SK-N-SH (cell line): ENCODE results near the gene CALD1. TPM values are rescaled to one million over a fixed set of nuclear protein-coding genes. Genes with fewer than 3 reads are reported as not detected.

Source experiments
- CTCF ChIA-PET: fragments of 300-600, 350-600 bp; formaldehyde crosslinking; extraction: SDS; loops from one replicate; lab custom pipeline; 2021; lab: Yijun Ruan, JAX
- POLR2A ChIA-PET: fragments of 350-600 bp; sonication (Branson Sonifier 250); formaldehyde crosslinking; extraction: SDS; loops from one replicate; lab custom pipeline; 2020; ENCODE audit warnings: antibody characterized with exemption, inconsistent platforms; lab: Yijun Ruan, JAX
- DNase-seq: peaks from one replicate; pipeline ENCODE4 v3.0.0; 2012
- H2AFZ ChIP-seq: fragments of 200-600 bp; sonication (generic); 2 replicates; pipeline ENCODE4 v1.8.1; 2016; ENCODE audit warnings: antibody characterized with exemption, mild to moderate bottlenecking, low read depth
- H3F3A ChIP-seq: fragments of 200-600 bp; sonication (generic); replicated peaks from 2 replicates; pipeline ENCODE3; 2016; ENCODE audit warnings: antibody characterized with exemption, mild to moderate bottlenecking; ENCODE audit not compliant: insufficient read depth
- H3K27ac ChIP-seq, 2 experiments: fragments of 200-500 bp in 1 of 2; fragments of 200-600 bp in 1 of 2; sonication (Bioruptor generic) in 1 of 2; sonication (generic), shearing (Covaris generic) in 1 of 2; 2 replicates each; pipeline versions ENCODE4 v1.5.1 to v1.6.1; 2014 to 2016; ENCODE audit warnings: low read depth in 2 of 2, inconsistent platforms in 1 of 2, low read length in 1 of 2, mild to moderate bottlenecking in 1 of 2, mixed read lengths in 1 of 2
- H3K27me3 ChIP-seq: fragments of 200-600 bp; sonication (generic), shearing (Covaris generic); 2 replicates; pipeline ENCODE4 v1.6.1; 2016; ENCODE audit warnings: mixed run types; ENCODE audit not compliant: insufficient read depth
- H3K36me3 ChIP-seq, 2 experiments: fragments of 200-500 bp in 1 of 2; fragments of 200-600 bp in 1 of 2; sonication (Bioruptor generic) in 1 of 2; sonication (generic) in 1 of 2; replicated peaks in 1 of 2; 2 replicates each; pipeline versions ENCODE3 to v1.5.1; 2014 to 2016; ENCODE audit warnings: low read length in 1 of 2, mild to moderate bottlenecking in 1 of 2; ENCODE audit not compliant: insufficient read depth in 2 of 2, control insufficient read depth in 1 of 2
- H3K4me1 ChIP-seq, 2 experiments: fragments of 200-500 bp in 1 of 2; fragments of 200-600 bp in 1 of 2; sonication (Bioruptor generic) in 1 of 2; sonication (generic), shearing (Covaris generic) in 1 of 2; 2 replicates each; pipeline versions ENCODE4 v1.5.1 to v1.6.1; 2014 to 2016; ENCODE audit warnings: low read depth in 1 of 2, low read length in 1 of 2, mixed run types in 1 of 2; ENCODE audit not compliant: insufficient read depth in 2 of 2, control insufficient read depth in 1 of 2
- H3K4me2 ChIP-seq: fragments of 200-600 bp; sonication (generic), shearing (Covaris generic); 2 replicates; pipeline ENCODE4 v1.6.1; 2017; ENCODE audit warnings: mixed run types
- H3K4me3 ChIP-seq, 2 experiments: fragments of 200-500 bp in 1 of 2; fragments of 200-600 bp in 1 of 2; sonication (Bioruptor generic) in 1 of 2; sonication (generic), shearing (Covaris generic) in 1 of 2; 2 replicates each; pipeline versions ENCODE4 v1.5.1 to v1.8.1; 2014 to 2016; ENCODE audit warnings: low read depth in 2 of 2, inconsistent platforms in 1 of 2, low read length in 1 of 2, mild to moderate bottlenecking in 1 of 2, mixed read lengths in 1 of 2, moderate library complexity in 1 of 2
- H3K79me2 ChIP-seq: fragments of 200-600 bp; sonication (generic); 2 replicates; pipeline ENCODE4 v1.8.1; 2017; ENCODE audit warnings: mild to moderate bottlenecking; ENCODE audit not compliant: insufficient read depth
- H3K9ac ChIP-seq: fragments of 200-600 bp; sonication (generic); 2 replicates; pipeline ENCODE4 v1.6.1; 2017; ENCODE audit warnings: mixed run types
- H3K9me2 ChIP-seq: fragments of 200-600 bp; sonication (generic); 2 replicates; pipeline ENCODE4 v1.6.1; 2017; ENCODE audit warnings: mixed run types
- H3K9me3 ChIP-seq: fragments of 200-600 bp; sonication (generic); 2 replicates; pipeline ENCODE4 v1.6.1; 2017; ENCODE audit warnings: mixed run types, mild to moderate bottlenecking, moderate library complexity
- H4K20me1 ChIP-seq: fragments of 200-600 bp; sonication (generic); 2 replicates; pipeline ENCODE4 v1.6.1; 2017; ENCODE audit warnings: mild to moderate bottlenecking, mixed run types; ENCODE audit not compliant: insufficient read depth
- CHD2 ChIP-seq: fragments of 150-350 bp; IDR thresholded peaks from 2 replicates; pipeline ENCODE4 v1.6.1; 2018; ENCODE audit warnings: low read length; ENCODE audit not compliant: partially characterized antibody
- CTCF ChIP-seq: fragments of 200-600 bp; sonication (generic); IDR thresholded peaks from 2 replicates; pipeline ENCODE4 v1.6.1; 2017; ENCODE audit warnings: antibody characterized with exemption, mild to moderate bottlenecking, moderate library complexity
- EP300 ChIP-seq, 2 experiments: IDR thresholded peaks; 2 replicates each; pipeline versions ENCODE4 v1.4.0 to v1.6.1; 2012; ENCODE audit warnings: borderline replicate concordance in 1 of 2, low read depth in 1 of 2, low read length in 1 of 2
- FOSL2 ChIP-seq: IDR thresholded peaks from 2 replicates; pipeline ENCODE4 v1.4.0; 2012; ENCODE audit warnings: low read depth, mild to moderate bottlenecking, moderate library complexity, borderline replicate concordance
- FOXM1 ChIP-seq: IDR thresholded peaks from 2 replicates; pipeline ENCODE4 v1.4.0; 2012; ENCODE audit warnings: low read depth, mild to moderate bottlenecking
- JUND ChIP-seq: IDR thresholded peaks from 2 replicates; pipeline ENCODE4 v1.4.0; 2012
- MEF2A ChIP-seq: IDR thresholded peaks from 2 replicates; pipeline ENCODE4 v1.4.0; 2012; ENCODE audit warnings: low read depth, borderline replicate concordance
- NFIC ChIP-seq: IDR thresholded peaks from 2 replicates; pipeline ENCODE4 v1.4.0; 2012; ENCODE audit warnings: borderline replicate concordance
- NRF1 ChIP-seq: IDR thresholded peaks from 2 replicates; pipeline ENCODE4 v1.6.1; 2012; ENCODE audit warnings: low read depth, mild to moderate bottlenecking, low read length
- PBX3 ChIP-seq: IDR thresholded peaks from 2 replicates; pipeline ENCODE4; 2012
- POLR2AphosphoS5 ChIP-seq: IDR thresholded peaks from 2 replicates; pipeline ENCODE4 v1.6.1; 2012; ENCODE audit warnings: low read depth, low read length
- RCOR1 ChIP-seq: fragments of 150-350 bp; IDR thresholded peaks from 2 replicates; pipeline ENCODE4 v1.6.1; 2017; ENCODE audit warnings: antibody characterized with exemption, low read length
- REST ChIP-seq: IDR thresholded peaks from 2 replicates; pipeline ENCODE4 v1.6.1; 2012; ENCODE audit warnings: mild to moderate bottlenecking, low read depth, low read length, moderate library complexity
- RFX5 ChIP-seq: IDR thresholded peaks from 2 replicates; pipeline ENCODE4 v1.6.1; 2012; ENCODE audit warnings: mild to moderate bottlenecking, improper control_type of control experiment, low read length
- SIN3A ChIP-seq: IDR thresholded peaks from 2 replicates; pipeline ENCODE4 v1.6.1; 2012; ENCODE audit warnings: low read depth, mild to moderate bottlenecking, low read length, moderate library complexity, borderline replicate concordance
- SMC3 ChIP-seq: IDR thresholded peaks from 2 replicates; pipeline ENCODE4 v1.6.1; 2012; ENCODE audit warnings: low read depth, low read length, improper control_type of control experiment
- TAF1 ChIP-seq: IDR thresholded peaks from 2 replicates; pipeline ENCODE4 v1.6.1; 2012; ENCODE audit warnings: low read depth, mild to moderate bottlenecking, low read length, moderate library complexity, borderline replicate concordance
- TCF12 ChIP-seq: IDR thresholded peaks from 2 replicates; pipeline ENCODE4 v1.4.0; 2012
- TEAD4 ChIP-seq: IDR thresholded peaks from 2 replicates; pipeline ENCODE4 v1.4.0; 2012; ENCODE audit warnings: mild to moderate bottlenecking, borderline replicate concordance; ENCODE audit not compliant: insufficient read depth
- YY1 ChIP-seq: IDR thresholded peaks from 2 replicates; pipeline ENCODE4 v1.4.0; 2012; ENCODE audit warnings: low read depth, mild to moderate bottlenecking
- ZBTB33 ChIP-seq: IDR thresholded peaks from 2 replicates; pipeline ENCODE4 v1.4.0; 2012; ENCODE audit warnings: low read depth, borderline replicate concordance
- WGBS: methylation state at CpG from one replicate; pipeline ENCODE4 v1.1.6; 2017; ENCODE audit warnings: low lambda C conversion rate; 5-methylcytosine and 5-hydroxymethylcytosine counted together
- polyA plus RNA-seq, 3 experiments: library from polyadenylated mRNA; depleted of rRNA; stranded (reverse); fragments of >200 nt; gene quantifications; 2 replicates each; pipeline ENCODE4 v1.2.3, GENCODE V29; 2012
- TF ChIP-seq, protein P1 (sequence below): fragments of 150-350 bp; IDR thresholded peaks from 2 replicates; pipeline ENCODE4 v1.6.1; 2016; ENCODE audit warnings: mild to moderate bottlenecking, low read depth, low read length
- TF ChIP-seq, protein P2 (sequence below): IDR thresholded peaks from 2 replicates; pipeline ENCODE4 v1.4.0; 2012; ENCODE audit warnings: low read depth, borderline replicate concordance

The CALD1 gene
- polyA plus RNA-seq, 1 of the 3 experiments (the other 2 are of a cell fraction) = 299 TPM

GRCh38 chr7:134730411-134730829 lies 49.0 kb upstream of the CALD1 start:
- peak overlapping the region; percentile 67; the same call in 1 of the 2 replicates for H3K4me2 ChIP-seq
- CTCF ChIA-PET = interaction anchor here (1.3 kb wide), 1 partner anchor 223 kb away, joined by 4 read pairs; no protein-coding TSS in a partner anchor
- H2AFZ ChIP-seq = peak overlapping the region; percentile 73
- H3K27ac ChIP-seq = peak overlapping the region; percentile 86
- H3K36me3 ChIP-seq = peaks cover 0 to 2% of the 10 kb centered on the region in 2 experiments
- WGBS = 0% methylated on average over 1 of the region's 1 CpG
- no peak overlapping the region for H3K4me3 ChIP-seq
- H3K79me2 ChIP-seq = no peaks in the 10 kb centered on the region
- POLR2A ChIA-PET = no interaction called here
- peaks cover 2 to 18% of the 10 kb centered on the region in 2 experiments; a peak in 3 of 4 replicates for H3K4me1 ChIP-seq
- no peaks in the 10 kb centered on the region for H3K9me2 ChIP-seq
- no peaks in the 10 kb centered on the region for H4K20me1 ChIP-seq
- no peaks in the 10 kb centered on the region for H3K27me3 ChIP-seq
- H3K9ac ChIP-seq = peak overlapping the region; percentile 32; the same call in 1 of the 2 replicates
- no peaks in the 10 kb centered on the region for H3K9me3 ChIP-seq
- peaks cover 30% of the 10 kb centered on the region for H3F3A ChIP-seq
- DNase-seq = no peak
- TF ChIP-seq TEAD4 (peak; percentile 76; the same call in 1 of the 2 replicates), FOSL2 (peak; percentile 65; the same call in 1 of the 2 replicates), CTCF (peak; percentile 20; the same call in 1 of the 2 replicates), NFIC (peak; percentile 76; the same call in 1 of the 2 replicates), SIN3A (no peak), JUND (peak; percentile 91), PBX3 (peak; percentile 90), ZBTB33 (0 out of 2 replicates have a peak, but pooled peaks have one; percentile 39), YY1 (peak; percentile 51; the same call in 1 of the 2 replicates), REST (peak; percentile 37; the same call in 1 of the 2 replicates), SMC3 (no peak), TCF12 (peak; percentile 94), RFX5 (no peak), FOXM1 (no peak), NRF1 (no peak), TAF1 (no peak), MEF2A (peak; percentile 62), CHD2 (no peak), EP300 (IDR thresholded peaks at IDR 0.05; ENCODE audit: borderline replicate concordance in 1 of 2, low read depth in 1 of 2, low read length in 1 of 2) (peak in 1 of 2 experiments; percentile 88; a peak in 2 of 4 replicates), POLR2AphosphoS5 (peak; percentile 78), RCOR1 (no peak)
- TF ChIP-seq, protein P1, sequence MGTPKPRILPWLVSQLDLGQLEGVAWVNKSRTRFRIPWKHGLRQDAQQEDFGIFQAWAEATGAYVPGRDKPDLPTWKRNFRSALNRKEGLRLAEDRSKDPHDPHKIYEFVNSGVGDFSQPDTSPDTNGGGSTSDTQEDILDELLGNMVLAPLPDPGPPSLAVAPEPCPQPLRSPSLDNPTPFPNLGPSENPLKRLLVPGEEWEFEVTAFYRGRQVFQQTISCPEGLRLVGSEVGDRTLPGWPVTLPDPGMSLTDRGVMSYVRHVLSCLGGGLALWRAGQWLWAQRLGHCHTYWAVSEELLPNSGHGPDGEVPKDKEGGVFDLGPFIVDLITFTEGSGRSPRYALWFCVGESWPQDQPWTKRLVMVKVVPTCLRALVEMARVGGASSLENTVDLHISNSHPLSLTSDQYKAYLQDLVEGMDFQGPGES = no peak
- TF ChIP-seq, protein P2, sequence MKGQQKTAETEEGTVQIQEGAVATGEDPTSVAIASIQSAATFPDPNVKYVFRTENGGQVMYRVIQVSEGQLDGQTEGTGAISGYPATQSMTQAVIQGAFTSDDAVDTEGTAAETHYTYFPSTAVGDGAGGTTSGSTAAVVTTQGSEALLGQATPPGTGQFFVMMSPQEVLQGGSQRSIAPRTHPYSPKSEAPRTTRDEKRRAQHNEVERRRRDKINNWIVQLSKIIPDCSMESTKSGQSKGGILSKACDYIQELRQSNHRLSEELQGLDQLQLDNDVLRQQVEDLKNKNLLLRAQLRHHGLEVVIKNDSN = no peak
